Measurements from ENCODE around the gene DDX31.
"Not testable (repeated sequence)": the region's sequence is repeated elsewhere in the genome, so short reads cannot be mapped to it uniquely, and the experiment has no call there.

Gene DDX31

GRCh38 chr9:132669698-132670456, at the start of gene DDX31:
TSS of gene DDX31 (minus strand) at chr9:132669983. CDS start at chr9:132669934, 49 bp downstream.
- peak; percentile 74 to 82 for DNase-seq (ENCODE audit: low read depth in 2 of 2)

DNA sequence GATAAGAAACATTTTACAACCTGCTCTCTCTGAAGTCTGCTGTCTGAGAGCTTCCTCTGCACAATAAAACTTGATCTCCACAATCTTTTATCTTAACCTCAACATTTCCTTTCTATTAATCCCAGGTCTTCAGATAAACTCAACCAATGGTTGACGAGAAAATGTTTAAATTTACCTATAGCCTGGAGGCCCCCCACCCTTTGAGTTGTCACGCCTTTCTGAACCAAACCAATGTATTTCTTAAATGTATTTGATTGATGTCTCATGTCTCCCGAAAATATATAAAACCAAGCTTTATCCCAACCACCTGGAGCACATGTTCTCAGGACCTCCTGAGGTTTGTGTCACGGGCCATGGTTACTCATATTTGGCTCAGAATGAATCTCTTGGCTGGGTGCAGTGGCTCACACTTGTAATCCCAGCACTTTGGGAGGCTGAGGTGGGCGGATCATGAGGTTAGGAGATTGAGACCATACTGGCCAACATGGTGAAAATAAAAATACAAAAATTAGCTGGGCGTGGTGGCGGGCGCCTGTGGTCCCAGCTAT, 48.7 kb upstream of the DDX31 start:
- DNase-seq (ENCODE audit: low read depth in 2 of 2): not testable (repeated sequence)

DNA sequence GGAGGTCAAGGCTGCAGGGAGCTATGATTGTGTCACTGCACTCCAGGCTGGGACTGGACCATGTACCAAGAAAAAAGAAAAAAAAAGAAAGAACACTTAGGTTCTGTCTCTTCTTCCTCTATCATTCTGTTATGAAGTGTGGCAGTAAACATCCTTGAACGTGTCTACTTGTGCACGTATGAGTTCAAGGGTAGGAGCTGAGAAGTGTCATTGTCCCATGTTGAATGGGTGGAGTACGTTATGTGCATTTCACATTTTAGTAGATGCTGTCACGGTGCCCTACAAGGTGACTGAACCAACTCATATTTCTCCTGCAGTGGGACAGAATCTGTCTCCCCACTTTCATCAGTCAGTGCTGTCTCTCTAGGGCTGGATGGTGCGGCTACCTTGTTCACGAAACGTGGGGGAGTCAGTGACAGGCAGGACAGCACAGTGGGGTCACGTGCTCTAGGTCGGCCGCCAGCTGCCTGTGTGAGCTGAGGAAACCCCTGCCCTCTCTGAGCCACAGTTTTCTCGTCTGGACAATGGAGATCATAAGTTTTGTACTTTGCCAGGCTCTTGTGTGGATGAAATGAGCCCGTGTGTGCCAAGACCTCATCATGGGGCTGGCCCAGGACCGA, 47.7 kb upstream of the DDX31 start:
- no peak for DNase-seq (ENCODE audit: low read depth in 2 of 2)

GRCh38 chr9:132716007-132716406, 46.2 kb upstream of the DDX31 start:
- DNase-seq (ENCODE audit: low read depth in 2 of 2): no peak

DNA sequence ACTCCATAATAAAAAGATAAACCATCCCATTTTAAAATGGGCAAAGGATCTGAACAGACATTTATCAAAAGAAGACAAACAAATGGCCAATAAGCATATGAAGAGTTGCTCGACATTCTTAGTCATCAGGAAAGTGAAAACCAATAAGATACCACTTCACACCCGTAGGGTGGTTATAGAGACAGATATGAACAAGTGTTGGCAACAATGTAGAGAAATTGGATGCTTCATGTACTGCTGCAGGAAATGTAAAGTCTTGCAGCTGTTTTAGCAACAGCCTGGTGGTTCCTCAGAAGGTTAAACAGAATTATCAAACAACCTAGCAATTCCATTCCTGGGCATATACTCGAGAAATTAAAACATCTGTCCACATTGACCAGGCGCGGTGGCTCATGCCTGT, 43.0 kb upstream of the DDX31 start:
- no peak for DNase-seq (ENCODE audit: low read depth in 2 of 2)

DNA sequence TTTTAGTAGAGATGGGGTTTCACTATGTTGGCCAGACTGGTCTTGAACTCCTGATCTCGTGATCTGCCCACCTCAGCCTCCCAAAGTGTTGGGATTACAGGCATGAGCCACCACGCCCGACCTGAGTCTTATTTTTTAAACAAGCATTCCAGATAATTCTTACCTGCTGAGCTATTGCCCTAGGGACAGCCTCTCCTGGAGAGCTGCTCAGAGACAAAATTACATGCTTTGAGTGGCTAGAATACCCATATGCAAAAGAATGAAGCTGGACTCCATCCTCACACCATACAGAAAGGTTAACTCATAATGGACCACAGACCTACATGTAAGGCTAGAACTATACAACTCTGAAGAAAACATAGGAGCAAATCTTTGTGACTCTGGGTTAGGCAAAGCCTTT, 42.1 kb upstream of the DDX31 start:
- no peak for DNase-seq (ENCODE audit: low read depth in 2 of 2)

DNA sequence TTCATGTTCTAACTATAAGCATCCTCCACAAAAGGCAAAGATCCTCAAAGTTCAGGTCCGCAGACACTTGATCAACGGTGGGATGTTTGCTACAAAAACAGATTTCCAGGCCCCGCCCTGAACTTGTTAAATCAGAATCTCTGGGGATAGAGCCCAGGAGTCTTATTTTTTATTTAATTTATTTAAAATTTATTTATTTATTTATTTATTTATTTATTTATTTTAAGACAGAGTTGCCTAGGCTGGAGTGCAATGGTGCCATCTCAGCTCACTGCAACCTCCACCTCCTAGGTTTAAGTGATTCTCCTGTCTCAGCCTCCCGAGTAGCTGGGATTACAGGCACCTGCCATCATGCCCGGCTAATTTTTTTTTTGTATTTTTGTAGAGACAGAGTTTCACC, 41.4 kb upstream of the DDX31 start:
- DNase-seq (ENCODE audit: low read depth in 2 of 2): not testable (repeated sequence)

DNA sequence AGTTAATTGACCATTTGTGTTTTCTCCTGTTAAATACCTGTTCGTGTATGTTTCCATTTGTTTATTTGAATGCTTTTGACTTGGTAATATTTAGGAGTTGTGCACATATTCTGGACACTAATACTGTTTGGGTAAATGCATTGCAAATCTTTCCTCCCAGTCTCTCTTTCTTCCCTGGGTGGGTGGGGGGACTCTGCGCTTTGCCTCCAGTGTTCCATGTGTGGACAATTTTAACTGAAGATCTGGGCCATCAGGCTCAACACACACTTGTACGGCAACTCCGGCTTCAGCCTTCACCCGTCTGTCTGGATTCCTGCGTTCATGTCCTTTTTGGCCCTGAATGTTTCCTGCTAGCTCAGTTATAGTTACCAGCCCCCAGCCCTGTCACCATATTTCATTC, 40.5 kb upstream of the DDX31 start:
- no peak for DNase-seq (ENCODE audit: low read depth in 2 of 2)

DNA sequence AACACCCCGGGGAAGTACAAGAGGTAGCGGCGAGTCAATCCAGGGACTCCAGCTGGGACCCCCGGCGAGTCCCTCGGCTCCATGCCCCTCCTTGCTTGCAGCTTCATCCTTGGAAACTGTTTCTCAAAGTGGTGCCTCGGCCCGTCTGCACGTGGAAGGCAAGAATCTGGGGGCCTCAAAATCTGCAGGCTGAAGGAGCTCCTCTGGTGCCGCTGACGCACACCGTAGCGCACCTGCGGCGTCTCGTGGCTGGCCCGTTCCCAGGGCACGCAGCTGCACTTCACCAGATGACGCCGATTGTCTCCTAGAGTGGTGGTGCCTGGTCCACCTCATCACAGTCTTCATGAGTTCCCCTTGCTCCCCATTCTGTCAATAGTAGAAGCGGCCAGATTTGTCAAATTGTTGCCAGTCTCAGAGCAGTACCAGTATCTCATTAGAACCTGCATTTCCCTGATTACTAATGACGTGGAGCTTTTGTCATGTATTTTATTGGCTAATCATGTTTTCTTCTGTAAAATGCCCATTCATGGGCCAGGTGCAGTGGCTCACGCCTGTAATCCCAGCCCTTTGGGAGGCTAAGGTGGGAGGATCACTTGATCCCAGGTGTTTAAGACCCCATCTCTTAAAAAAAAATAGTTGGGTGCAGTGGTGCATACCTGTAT, 39.1 kb upstream of the DDX31 start:
- no peak for DNase-seq (ENCODE audit: low read depth in 2 of 2)

- no peak for DNase-seq (ENCODE audit: low read depth in 2 of 2)
Observed at GRCh38 chr9:132708239-132708638, 38.5 kb upstream of the DDX31 start.

GRCh38 chr9:132703336-132703735, 33.6 kb upstream of the DDX31 start:
- DNase-seq (ENCODE audit: low read depth in 2 of 2): no peak

DNA sequence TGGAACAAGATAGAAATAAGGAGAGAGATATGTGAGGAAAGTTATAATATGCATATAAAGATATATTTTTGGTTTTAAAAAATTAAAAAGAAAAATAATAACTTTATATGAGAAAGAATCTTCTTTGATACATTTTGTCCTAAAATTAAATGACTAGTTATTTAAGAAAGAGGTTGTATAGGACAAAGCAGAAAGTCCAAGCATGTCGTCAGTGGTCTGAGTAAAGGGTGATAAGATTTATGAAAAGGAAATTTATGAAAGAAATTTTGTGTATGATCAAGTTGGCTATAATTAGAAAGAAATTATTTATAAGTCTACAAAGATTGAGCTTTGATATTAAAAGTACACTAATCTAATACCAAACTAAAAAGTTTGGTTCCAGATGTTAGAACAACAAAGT, 32.5 kb upstream of the DDX31 start:
- DNase-seq (ENCODE audit: low read depth in 2 of 2): no peak

GRCh38 chr9:132699956-132700355, 30.2 kb upstream of the DDX31 start:
- no peak for DNase-seq (ENCODE audit: low read depth in 2 of 2)

GRCh38 chr9:132698989-132699388, 29.2 kb upstream of the DDX31 start:
- DNase-seq (ENCODE audit: low read depth in 2 of 2): no peak

DNA sequence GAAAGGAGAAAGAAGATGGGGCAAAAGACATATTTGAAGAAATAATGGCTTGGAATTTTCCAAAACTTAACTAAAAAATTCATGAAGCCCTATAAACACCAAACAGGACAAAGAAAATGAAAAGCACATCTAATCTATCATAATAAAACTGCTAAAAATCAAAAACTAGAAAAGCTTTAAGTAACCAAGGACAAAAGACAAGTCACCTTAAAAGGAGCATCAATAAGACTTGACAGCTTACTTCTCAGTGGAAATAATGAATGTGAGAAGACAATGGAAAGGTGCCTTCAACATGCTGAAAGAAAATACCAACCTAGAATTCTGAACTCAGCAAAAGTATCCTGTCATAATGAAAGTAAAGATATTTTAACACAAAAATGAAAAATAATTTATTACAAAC, 27.4 kb upstream of the DDX31 start:
- no peak for DNase-seq (ENCODE audit: low read depth in 2 of 2)

DNA sequence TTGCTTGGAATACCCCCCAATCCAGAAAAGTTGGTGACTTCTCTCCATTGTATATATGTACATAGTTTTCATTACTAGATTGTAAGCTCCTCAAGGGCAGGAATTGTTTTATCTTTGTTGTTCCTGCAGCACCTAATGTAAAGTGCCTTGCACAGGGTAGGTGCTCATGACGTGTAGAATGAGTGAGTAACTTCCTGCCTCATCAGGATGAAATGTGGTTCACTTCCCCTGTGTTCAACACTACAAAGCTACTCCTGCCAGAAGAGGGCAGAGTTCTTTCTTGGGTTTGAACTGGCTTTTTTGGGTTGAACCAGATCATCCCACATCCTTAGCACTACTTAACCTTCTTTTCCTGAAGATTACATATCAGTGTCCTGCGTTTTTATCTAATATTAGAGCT, 24.4 kb upstream of the DDX31 start:
- no peak for DNase-seq (ENCODE audit: low read depth in 2 of 2)

DNA sequence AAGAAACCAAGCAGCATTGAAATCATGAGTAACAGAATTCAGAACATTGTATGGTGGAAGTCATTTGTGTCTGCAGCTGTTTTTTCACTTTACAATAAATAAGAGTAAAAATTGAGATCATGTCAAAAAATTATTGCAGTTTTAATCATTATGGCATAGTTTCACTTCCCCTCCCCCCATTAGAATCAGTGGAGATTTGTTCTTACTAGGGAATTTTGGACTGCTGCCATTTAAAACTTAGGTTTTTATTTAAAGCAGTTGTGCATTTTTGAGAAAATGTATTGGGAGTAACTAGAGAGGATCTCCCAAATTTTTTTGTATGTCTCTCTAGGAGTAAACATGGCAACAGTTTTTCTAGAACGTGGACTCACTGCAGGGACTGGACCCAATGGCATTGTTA, 20.9 kb upstream of the DDX31 start:
- no peak for DNase-seq (ENCODE audit: low read depth in 2 of 2)

- no peak for DNase-seq (ENCODE audit: low read depth in 2 of 2)
Observed at GRCh38 chr9:132683873-132684272, 14.1 kb upstream of the DDX31 start.

DNA sequence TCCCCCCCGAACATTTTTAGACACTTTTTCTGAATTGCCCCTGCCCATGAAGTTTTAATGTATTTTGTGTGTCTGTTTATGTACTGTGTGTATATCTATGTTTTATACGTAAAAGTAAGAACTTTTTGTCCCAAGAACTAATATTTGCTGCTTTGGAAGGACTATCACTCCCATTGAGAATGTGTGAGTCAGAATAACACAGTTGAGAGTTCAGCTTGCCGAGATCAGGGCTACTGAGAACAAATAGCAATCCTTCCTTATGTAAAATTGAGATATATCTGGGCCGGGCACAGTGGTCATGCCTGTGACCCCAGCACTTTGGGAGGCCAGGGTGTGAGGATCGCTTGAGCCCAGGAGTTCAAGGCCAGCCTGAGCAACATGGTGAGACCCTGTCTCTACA, 11.8 kb upstream of the DDX31 start:
- DNase-seq (ENCODE audit: low read depth in 2 of 2): no peak

GRCh38 chr9:132679946-132680625, 10.3 kb upstream of the DDX31 start:
- DNase-seq (ENCODE audit: low read depth in 2 of 2): no peak

DNA sequence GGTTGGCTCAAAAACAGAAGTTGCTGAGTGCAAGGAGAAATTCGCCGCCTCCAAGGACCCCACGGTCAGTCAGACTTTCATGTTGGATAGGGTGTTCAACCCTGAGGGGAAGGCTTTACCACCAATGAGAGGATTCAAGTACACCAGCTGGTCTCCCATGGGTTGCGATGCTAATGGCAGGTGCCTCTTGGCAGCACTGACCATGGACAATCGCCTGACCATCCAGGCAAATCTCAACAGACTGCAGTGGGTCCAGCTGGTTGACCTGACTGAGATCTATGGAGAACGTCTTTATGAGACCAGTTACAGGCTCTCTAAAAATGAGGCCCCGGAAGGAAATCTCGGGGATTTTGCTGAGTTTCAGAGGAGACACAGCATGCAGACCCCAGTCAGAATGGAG, 8.2 kb upstream of the DDX31 start:
- DNase-seq (ENCODE audit: low read depth in 2 of 2): no peak

- no peak for DNase-seq (ENCODE audit: low read depth in 2 of 2)
Observed at GRCh38 chr9:132674485-132674884, 4.7 kb upstream of the DDX31 start.

All from stimulated activated CD4-positive, alpha-beta T cell treated with anti-CD3 and anti-CD28 coated beads, Interleukin-15, amount 100 ng/mL, for 48 hours (primary cell).